Midbrain (tissue), 1 donor: ENCODE measurements around the gene SLC24A3.
"Not testable (repeated sequence)": the region's sequence is repeated elsewhere in the genome, so short reads cannot be mapped to it uniquely, and the experiment has no call there.

ENCODE experiments used
- DNase-seq: peaks from one replicate; lab custom pipeline; 2025; lab: John Stamatoyannopoulos, UW

SLC24A3 gene

DNA sequence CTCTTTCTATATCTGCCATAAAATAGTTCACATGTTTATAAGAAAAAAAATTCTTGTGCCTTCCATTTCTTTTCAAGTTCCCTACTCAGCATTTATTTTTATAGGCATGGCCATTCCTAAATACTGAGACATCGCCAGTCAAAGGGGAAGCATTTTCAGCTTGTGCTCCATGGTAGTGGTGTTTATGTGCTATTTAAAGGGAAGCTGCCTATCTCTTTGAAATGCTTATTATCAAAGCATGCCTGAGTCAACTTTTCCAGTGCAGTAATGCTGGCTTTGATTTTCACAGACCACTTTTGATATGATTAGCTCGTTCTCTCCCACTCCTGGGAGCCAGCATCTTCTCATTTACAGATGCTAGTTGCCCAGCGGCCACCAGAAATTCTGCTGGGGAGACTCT is 421.5 kb downstream of the SLC24A3 start:
- no peak for DNase-seq

DNA sequence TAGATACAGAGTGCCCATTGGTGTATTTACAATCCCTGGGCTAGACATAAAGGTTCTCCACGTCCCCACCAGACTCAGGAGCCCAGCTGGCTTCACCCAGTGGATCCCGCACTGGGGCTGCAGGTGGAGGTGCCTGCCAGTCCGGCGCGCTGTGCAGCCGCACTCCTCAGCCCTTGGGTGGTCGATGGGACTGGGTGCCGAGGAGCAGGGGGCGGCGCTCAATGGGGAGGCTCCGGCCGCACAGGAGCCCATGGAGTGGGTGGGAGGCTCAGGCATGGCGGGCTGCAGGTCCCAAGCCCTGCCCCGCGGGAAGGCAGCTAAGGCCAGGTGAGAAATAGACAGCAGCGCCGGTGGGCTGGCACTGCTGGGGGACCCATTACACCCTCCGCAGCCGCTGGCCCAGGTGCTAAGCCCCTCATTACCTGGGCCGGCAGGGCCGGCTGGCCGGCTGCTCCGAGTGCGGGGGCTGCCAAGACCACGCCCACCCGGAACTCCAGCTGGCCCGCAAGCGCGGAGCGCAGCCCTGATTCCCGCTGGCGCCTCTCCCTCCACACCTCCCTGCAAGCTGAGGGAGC is 427.1 kb downstream of the SLC24A3 start:
- not testable (repeated sequence) for DNase-seq

DNA sequence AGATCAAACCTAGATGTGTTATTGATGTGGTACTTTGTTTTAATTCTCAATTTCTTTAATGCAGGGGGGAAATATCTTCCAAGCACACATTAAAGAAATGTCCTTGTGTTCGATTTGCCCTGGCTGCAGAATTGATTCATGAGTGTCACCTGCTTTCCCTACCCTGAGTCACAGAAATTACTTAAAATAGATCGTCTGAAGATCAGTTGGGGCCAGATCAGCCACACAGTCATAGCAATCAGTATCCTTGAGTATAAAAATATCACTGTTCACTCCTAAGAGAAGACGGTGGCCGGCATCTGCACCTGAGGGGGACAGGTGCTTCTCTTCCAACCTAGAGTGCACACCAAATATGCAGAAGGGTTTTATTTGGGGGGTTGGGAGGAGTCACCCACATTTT is 430.4 kb downstream of the SLC24A3 start:
- DNase-seq: no peak

DNA sequence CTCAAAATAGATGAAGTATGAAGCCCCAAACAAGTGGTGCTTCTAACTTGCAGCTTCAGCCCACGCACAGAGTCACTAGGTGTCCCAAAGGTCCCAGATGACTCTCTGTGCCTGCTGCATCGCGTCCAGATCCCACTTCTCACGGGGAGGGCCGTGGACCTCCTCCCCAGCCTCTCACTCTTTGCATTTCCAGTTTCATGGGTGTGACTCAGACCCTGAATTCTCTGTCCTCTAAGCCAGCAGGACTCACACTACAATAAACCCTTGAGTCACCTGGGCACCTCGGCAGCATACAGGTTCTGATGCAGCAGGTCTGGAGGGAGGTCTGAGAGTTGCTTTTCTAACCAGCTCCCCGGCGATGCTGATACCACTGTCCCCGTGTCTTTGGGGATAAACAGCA is 431.6 kb downstream of the SLC24A3 start:
- no peak for DNase-seq

DNA sequence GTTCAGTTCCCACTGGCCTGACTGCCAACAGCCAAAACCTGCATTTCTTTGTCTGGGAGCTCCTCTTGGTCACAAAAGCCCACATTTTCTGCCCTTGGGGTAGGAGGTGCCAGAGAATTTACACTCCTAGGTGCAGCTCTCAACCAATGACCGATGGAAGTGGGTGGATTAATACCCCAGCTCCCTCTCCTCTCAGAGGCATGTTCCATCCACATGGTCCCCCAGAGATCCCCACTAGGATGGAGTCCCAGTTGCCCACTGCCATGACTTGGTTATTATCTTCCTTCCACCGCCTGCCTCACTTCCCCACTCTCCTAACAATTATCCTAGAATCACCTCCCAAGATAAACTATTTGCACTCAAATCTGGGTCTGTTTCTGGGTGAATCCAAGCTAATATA is 434.5 kb downstream of the SLC24A3 start:
- DNase-seq: no peak

DNA sequence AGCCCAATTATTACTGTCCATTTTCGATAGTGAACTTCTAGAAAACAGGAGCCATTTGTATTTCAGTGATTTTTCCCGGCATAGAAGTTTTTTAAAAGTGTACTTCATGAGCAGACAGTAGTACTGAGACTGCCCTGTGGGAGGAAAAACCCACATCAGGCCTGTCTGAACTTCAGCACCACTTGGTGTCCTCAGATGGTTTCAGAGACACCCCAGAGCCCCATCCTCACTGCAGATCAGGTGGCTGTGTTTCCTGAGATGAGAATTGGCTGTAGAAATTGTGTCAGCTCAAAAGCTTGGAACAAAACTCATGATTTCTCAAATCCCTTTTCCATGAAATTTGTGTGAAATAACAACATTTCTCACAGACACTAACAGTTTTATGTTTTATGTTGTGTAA is 435.6 kb downstream of the SLC24A3 start:
- DNase-seq: no peak

DNA sequence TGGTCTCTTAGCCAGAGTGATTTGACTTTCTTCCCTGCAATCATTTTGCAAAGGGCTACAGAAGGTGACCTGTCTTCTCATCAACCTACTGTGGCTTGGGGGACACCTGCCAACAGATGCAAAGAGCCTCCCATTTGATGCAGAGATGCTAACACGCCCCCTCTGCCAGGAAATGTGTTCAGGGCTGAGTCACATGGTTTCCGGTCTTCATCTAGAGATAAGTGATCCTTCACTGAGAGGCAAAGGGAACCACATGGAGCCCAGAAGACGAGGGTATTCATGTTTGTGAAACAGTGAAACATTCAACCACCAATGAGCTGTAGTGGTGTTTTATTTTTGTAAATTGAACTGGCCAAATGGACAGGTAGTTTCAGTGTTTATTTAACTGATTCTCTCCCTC is 436.6 kb downstream of the SLC24A3 start:
- DNase-seq: no peak

DNA sequence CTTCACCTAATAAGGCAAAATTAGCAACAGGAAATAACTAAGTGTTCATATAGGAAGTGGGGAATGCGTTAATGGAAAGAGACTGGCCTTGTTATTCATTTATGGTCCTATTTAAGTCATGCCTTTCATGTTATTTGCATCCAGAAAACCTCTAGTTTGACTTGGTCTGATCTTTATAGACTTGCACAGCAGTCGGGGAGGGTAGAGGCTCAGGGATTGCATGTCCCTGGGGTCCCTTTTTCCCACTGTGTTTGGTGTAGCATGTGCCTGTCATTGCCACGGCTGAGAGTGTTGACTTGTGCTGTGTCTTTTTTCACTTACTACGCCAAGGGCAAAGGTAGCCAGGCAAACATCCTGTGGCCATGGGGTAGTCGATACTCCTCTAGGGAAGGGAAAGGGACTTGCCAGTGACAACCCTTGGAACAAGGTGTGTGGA is 440.2 kb downstream of the SLC24A3 start:
- no peak for DNase-seq

DNA sequence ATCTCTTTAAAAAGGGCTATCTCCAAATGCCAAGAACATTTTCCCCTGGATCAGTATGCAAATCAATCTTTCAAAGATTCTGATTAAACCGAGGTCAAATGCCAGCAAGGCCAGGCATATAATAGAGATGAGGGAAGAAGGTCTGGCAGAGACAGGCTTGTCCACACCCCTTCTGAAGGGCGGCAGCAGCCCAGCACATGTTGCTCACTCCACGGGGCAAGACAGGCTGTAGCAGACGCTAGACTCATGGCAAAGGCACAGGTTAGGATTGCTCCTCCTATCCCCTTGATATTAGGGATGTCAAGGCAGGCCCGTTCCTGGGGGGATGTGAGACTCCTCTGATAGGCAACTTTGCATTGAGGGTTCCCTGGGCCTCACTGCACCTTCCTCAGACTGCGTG is 440.9 kb downstream of the SLC24A3 start:
- DNase-seq: no peak

DNA sequence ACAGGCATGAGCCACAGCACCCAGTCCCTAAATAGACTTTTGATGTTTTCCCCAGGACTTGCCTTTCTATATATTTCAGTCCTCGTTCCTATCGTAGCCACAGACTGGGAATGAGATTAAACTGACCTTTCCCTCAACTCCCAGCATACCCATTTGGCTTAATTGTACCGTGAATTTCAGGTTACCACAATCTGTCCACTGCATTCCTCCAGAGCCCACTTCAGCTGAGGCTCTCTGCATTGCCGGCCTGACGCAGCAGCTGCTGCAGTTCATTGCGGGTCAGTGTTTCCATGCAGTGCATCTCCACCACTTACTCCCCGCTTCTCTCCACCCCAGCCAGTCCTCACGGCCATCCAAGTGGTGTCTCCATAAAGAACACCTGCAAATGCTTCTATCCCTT is 442.5 kb downstream of the SLC24A3 start:
- no peak for DNase-seq

DNA sequence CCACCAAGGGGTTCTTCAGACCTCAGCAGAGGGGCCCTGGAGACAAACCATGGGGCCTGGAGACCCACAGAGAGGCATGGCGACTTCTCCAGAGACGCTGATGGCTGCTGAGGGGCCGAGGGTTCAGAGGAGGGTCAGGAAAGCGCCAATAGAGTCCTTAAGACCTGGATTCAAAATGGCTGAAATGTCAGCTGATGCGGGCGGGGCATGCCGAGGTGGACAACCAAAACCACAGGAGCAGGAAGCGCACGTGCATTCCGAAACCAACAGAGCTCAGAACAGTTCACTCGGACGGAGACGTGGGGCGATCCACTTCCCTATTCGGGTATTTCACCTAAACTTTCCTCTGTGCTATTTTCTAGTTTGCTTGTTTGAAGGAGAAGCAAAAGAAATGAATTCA is 445.7 kb downstream of the SLC24A3 start:
- DNase-seq: no peak

DNA sequence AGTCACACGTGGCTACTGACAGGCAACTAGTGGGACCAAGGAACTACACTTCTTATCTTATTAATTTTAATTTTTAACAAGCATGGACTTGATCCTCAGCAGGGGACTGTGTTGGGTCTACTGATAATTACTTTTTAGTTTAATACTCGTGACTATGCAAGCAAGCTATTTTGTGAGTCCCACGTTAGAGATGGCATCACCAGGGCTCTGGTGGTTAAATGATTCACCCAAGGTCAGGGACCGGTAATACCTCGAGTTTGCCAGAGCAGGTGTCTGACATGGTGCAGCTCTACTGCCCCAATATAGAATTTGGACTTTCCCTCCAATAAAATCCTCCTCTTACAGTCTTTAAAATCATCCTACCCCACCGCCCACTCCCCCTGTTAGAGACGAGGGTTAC is 447.0 kb downstream of the SLC24A3 start:
- no peak for DNase-seq

DNA sequence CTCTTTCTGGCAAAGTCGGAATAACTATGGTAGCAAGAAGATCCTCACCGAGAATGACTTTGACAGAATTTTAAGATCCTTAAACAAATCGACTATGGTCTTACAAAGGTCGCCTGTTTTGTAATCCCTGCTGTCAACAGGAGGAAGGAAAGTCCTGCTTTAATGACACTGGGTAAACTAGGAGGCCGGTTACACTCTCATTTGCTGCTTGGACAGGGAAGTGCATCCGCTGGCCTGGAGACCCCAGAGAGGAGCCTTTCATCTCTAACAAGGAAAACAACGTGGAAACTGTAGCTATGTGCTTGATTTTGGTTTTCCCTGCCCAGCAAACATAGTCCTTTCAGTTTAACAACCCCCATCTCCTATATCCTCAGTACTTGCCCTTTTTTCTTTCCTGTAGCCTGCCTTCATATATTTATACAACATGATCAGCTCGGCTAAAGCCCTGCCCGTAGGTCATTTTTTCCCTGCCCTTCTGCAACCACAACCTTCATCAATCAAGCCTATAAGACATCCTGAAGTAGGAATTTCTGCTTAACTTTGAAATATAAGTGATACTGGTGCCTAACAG is 448.5 kb downstream of the SLC24A3 start:
- no peak for DNase-seq

DNA sequence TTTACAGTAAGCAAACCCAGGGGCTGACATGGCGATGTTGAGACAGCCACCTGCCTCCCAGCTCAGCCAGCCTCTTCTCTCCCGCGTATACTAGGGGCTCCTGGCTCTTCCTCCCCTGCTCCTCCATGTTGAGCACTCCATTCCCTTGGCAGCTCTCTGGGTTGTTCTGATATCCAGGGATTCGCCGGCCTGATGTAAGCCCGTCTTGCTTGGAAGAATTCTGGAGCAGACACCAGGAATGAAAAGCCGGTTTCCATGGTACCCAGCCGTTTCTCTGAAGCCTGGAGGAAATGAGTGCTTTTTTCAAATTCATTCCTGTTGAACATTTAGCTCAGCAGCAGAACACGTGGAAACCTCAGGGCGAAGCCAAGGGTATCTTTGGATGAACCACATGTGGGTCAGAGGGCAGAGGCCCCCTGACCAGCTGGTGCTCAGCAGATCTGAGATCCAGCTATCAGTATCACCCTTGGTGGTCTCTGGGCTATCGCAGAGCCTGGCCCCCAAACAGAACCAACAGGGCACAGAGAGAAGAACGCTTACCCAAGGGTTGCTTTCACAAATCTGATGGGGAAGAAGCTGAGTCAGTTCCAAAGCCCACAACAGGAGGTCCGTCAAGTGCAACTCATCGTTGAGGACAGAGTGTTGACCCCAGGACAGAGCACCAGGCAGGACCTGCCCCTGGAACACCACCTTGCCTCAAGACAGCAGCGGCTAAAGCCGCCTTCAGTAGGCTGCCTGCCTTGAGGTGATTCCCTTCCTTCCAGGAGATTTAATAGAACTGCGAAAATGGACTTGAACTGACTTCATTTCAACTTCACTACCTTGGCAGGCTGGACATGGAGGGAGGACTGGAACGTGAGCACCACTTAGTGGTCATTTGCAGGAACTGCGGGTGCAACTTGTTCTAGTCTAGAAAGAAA is 449.5 kb downstream of the SLC24A3 start:
- DNase-seq: peak; percentile 76

DNA sequence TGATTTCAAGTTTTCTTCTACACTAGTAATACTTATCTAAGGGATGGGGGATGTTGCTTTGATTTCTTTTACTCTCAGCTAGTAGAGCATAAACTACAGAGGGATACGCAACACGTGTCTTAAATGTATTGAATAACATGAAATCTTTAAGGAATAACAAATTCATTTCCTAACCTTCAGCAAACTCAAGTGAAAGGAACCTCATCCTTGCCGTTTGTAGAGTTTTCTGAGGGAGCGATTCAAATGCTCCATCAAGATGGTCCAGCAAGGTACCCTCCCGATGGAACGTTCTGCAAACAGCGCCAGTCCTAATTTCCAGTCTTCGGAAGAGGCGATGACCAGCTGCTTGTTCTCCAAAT is 450.2 kb downstream of the SLC24A3 start:
- DNase-seq: no peak

DNA sequence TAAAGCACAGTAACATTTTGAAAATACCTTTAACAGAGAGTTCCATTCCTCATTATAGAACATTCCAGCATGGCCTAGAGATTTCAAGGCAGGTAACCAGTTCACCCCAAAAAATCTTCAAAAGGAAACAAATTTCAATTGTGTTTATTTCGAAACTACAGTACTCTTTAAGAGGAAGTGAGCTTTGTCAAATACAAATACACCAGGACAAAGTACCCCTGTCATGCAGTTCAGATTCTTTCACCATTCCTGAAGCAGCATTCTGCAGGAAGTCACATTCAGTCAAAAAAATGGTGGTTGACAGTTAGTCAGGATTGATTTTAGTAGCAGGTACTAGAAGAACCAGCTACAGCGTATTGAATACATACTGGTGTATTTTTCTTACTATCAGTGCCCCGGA is 456.0 kb downstream of the SLC24A3 start:
- DNase-seq: no peak

DNA sequence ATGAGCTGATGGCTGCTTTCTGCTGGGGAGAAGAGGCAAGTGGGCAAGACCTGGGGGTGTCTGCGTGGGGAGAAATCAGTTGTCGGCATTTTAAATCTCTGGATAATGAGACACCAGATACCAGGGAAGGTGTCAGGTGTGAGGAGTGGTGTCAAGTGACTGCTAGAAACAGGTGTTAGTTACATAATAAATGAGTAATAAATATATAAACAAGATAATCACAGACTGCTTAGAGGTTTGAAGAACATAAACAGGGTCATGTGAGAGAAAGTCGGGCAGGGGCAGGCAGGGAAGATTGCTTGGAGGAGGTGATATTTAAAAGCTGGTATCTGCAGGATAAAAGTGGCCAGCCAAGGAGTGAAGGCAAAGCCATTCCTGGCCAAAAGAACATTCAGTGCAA is 458.4 kb downstream of the SLC24A3 start:
- DNase-seq: no peak

DNA sequence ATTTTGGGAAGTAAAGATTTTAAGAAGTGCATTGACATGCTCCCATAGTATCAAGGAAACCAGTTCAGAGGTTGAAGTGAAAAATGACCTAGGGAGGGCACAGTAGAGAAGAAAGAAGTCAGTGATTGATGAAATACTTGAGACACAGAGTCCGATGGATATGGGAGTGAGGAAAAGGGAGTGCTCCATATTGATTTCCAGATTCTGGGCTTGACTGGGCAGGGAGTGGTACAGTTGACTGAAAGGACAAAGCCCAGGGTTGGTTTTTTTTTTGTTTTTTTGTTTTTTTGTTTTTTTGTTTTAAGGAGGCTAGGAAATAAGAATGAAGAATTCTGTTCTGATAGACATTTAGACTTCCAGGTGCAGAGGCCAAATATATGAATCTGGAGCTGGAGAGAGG is 458.9 kb downstream of the SLC24A3 start:
- no peak for DNase-seq

DNA sequence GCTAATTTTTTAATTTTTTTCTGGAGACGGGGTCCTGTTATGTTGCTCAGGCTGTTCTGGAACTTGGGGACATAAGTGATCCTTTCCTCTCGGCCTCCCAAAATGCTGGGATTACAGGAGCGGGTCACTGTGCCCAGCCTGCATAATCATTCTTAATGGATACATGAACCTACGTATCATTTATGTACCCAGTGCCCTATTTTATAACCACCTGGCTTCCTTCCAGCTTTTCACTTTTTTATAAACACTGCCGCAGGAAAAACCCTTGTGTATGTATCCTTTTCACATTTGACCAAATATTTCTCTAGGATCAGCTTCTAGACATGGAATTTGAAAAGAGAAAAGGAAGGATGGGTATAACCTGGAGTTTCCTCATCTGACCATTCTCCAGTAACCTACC is 460.1 kb downstream of the SLC24A3 start:
- no peak for DNase-seq

DNA sequence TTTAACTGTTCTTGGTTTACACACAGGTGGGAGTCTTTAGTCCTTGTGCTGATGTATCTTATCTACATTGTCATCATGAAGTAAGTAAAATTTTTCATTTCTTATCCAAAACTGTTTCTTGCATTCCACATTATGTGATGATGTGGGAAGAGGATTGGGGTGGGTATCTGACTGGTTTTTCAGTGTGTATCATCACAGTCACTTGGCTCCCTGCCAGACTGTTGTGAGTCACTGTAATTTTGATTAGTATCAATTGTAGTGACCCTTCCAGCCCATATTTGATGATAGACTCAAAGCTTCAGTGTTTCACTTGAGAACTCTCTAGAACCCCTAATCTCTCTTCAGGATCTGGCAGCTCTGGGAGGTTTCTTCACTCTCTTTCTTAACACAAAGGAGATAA is 461.1 kb downstream of the SLC24A3 start:
- no peak for DNase-seq

DNA sequence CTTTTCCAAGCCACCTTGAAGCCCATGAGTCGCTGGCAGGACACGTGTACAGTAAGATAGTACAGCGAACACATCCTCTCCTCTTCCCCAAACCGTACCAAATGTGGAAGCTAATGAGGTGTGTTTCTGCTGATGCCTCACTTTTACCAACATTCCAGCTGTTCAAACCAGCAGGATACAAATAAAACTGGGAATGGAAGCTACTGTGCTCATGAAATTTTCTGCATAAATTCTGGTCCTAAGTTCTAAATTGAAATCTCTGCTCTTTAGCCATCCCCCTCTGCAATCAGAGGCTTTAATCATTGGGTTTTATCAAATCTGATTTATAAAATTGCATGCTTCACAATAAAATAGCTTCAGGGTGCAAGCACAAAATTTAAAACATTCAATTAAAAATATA is 463.8 kb downstream of the SLC24A3 start:
- no peak for DNase-seq

DNA sequence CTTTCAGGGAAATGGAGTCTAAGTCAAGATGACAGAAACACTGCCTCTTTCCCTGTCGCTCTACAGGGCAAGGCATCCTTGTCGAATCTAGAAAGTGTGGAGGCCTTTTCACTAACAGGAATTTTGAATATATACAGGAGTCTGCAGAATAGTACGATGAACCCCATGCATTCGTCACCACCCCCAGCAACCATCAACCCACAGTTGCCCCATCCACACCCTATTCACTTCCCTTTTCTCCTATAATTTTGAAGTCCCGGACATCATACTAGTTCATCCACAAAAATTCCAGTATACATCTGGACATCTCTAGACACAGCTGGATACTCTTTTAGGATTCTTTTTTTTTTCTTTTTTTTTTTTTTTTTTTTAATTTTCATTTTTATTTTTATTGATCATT is 464.9 kb downstream of the SLC24A3 start:
- no peak for DNase-seq

DNA sequence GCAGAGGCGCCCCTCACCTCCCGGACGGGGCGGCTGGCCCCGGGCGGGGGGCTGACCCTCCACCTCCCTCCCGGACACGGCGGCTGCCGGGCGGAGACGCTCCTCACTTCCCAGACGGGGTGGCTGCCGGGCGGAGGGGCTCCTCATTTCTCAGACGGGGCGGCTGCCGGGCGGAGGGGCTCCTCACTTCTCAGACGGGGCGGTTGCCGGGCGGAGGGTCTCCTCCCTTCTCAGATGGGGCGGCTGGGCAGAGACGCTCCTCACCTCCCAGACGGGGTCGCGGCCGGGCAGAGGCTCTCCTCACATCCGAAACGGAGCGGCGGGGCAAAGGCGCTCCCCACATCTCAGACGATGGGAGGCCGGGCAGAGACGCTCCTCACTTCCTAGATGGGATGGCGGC is 466.1 kb downstream of the SLC24A3 start:
- DNase-seq: not testable (repeated sequence)
